ENCODE measurements around the gene ADCY10.

ADCY10 gene

GRCh38 chr1:167775178-167775577 lies 138.8 kb downstream of the ADCY10 start:
- no peak for DNase-seq (ENCODE audit: low spot score)

GRCh38 chr1:167774710-167775109 lies 139.2 kb downstream of the ADCY10 start:
- DNase-seq (ENCODE audit: low spot score) = no peak

- DNase-seq (ENCODE audit: low spot score) = no peak
These were observed 140.4 kb downstream of the ADCY10 start for GRCh38 chr1:167773516-167773915.

- DNase-seq (ENCODE audit: low spot score) = no peak
These were observed 141.5 kb downstream of the ADCY10 start for GRCh38 chr1:167772436-167772835.

- no peak for DNase-seq (ENCODE audit: low spot score)
These were observed 143.8 kb downstream of the ADCY10 start for GRCh38 chr1:167770127-167770526.

GRCh38 chr1:167767761-167768160 lies 146.2 kb downstream of the ADCY10 start:
- DNase-seq (ENCODE audit: low spot score) = no peak

GRCh38 chr1:167766538-167766937 lies 147.4 kb downstream of the ADCY10 start:
- DNase-seq (ENCODE audit: low spot score) = no peak

- DNase-seq (ENCODE audit: low spot score) = no peak
These were observed 148.4 kb downstream of the ADCY10 start for GRCh38 chr1:167765496-167765895.

- no peak for DNase-seq (ENCODE audit: low spot score)
These were observed 149.2 kb downstream of the ADCY10 start for GRCh38 chr1:167764458-167765330.

- DNase-seq (ENCODE audit: low spot score) = no peak
These were observed 150.3 kb downstream of the ADCY10 start for GRCh38 chr1:167763525-167764220.

GRCh38 chr1:167762061-167762746 lies 151.7 kb downstream of the ADCY10 start:
- DNase-seq (ENCODE audit: low spot score) = no peak

- no peak for DNase-seq (ENCODE audit: low spot score)
These were observed 152.5 kb downstream of the ADCY10 start for GRCh38 chr1:167761400-167761799.

All from ecto neural progenitor cell (in vitro differentiated cells).